NT2/D1 (cell line): ENCODE results near the gene PPP3CA.

Source experiments
- YY1 ChIP-seq: IDR thresholded peaks from 2 replicates; pipeline ENCODE4 v1.6.1; 2011; ENCODE audit not compliant: insufficient read length, insufficient read depth
- ZNF274 ChIP-seq: IDR thresholded peaks from 2 replicates; pipeline ENCODE4 v1.6.1; 2011; ENCODE audit warnings: mild to moderate bottlenecking, low read depth, low read length

GRCh38 chr4:101252721-101253120 lies 94.6 kb downstream of the PPP3CA start:
- no peak for TF ChIP-seq YY1
- TF ChIP-seq ZNF274, result no peak
